ENCODE results near the gene AK9.
A peak's percentile ranks its signal among the peaks of the same experiment; 100 is the strongest.

DNA sequence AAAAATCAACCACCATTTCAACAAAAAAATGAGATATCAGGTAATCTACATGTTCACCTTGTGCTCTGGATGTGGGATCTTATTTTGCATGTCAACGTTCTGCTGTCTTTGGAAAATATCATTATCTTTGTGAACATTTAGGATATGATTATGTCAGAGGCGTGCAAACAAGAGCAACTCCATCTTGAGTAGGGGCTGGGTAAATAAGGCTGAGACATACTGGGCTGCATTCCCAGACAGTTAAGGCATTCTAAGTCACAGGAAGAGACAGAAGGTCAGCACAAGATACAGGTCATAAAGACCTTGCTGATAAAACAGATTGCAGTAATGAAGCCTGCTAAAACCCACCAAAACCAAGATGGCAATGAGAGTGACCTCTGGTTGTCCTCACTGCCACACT, 179.2 kb downstream of the AK9 start:
- TF ChIP-seq, protein P1, sequence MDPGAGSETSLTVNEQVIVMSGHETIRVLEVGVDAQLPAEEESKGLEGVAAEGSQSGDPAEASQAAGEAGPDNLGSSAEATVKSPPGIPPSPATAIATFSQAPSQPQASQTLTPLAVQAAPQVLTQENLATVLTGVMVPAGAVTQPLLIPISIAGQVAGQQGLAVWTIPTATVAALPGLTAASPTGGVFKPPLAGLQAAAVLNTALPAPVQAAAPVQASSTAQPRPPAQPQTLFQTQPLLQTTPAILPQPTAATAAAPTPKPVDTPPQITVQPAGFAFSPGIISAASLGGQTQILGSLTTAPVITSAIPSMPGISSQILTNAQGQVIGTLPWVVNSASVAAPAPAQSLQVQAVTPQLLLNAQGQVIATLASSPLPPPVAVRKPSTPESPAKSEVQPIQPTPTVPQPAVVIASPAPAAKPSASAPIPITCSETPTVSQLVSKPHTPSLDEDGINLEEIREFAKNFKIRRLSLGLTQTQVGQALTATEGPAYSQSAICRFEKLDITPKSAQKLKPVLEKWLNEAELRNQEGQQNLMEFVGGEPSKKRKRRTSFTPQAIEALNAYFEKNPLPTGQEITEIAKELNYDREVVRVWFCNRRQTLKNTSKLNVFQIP (CRISPR knock-in tag; IDR thresholded peaks at IDR 0.05; ENCODE audit: borderline replicate concordance, low read depth) = no peak
- TF ChIP-seq ZFP30 (CRISPR knock-in tag; IDR thresholded peaks at IDR 0.05) (no peak), ARNTL (CRISPR knock-in tag; IDR thresholded peaks at IDR 0.05; ENCODE audit: borderline replicate concordance, low read depth) (no peak), SNAI2 (CRISPR knock-in tag; IDR thresholded peaks at IDR 0.05) (peak; percentile 34; the same call in 1 of the 2 replicates), CSDC2 (CRISPR knock-in tag; IDR thresholded peaks at IDR 0.05) (no peak), PATZ1 (CRISPR knock-in tag; IDR thresholded peaks at IDR 0.05; ENCODE audit: borderline replicate concordance) (no peak), ZNF70 (CRISPR knock-in tag; IDR thresholded peaks at IDR 0.05) (no peak), PPARA (CRISPR knock-in tag; IDR thresholded peaks at IDR 0.05; ENCODE audit: borderline replicate concordance) (no peak)
- TF ChIP-seq, protein P2, sequence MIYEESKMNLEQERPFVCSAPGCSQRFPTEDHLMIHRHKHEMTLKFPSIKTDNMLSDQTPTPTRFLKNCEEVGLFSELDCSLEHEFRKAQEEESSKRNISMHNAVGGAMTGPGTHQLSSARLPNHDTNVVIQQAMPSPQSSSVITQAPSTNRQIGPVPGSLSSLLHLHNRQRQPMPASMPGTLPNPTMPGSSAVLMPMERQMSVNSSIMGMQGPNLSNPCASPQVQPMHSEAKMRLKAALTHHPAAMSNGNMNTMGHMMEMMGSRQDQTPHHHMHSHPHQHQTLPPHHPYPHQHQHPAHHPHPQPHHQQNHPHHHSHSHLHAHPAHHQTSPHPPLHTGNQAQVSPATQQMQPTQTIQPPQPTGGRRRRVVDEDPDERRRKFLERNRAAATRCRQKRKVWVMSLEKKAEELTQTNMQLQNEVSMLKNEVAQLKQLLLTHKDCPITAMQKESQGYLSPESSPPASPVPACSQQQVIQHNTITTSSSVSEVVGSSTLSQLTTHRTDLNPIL (CRISPR knock-in tag; IDR thresholded peaks at IDR 0.05; ENCODE audit: low read depth) = no peak

Data from SK-N-SH treated with all-trans-retinoic acid at 6 μM for 48 hours (cell line).